ENCODE results near the gene GK2.

Gene GK2

GRCh38 chr4:79381161-79381560 lies 26.9 kb downstream of the GK2 start:
- no peak for DNase-seq

GRCh38 chr4:79370026-79370425 lies 38.0 kb downstream of the GK2 start:
- no peak for DNase-seq

- DNase-seq = no peak
Measured at GRCh38 chr4:79367096-79367495, 40.9 kb downstream of the GK2 start.

- DNase-seq = no peak
Measured at GRCh38 chr4:79366422-79366821, 41.6 kb downstream of the GK2 start.

GRCh38 chr4:79364061-79364460 lies 44.0 kb downstream of the GK2 start:
- DNase-seq = no peak

- DNase-seq = no peak
Measured at GRCh38 chr4:79362626-79363025, 45.4 kb downstream of the GK2 start.

- no peak for DNase-seq
Measured at GRCh38 chr4:79360006-79360405, 48.0 kb downstream of the GK2 start.

GRCh38 chr4:79358438-79358837 lies 49.6 kb downstream of the GK2 start:
- DNase-seq = no peak

- DNase-seq = no peak
Measured at GRCh38 chr4:79357365-79357764, 50.7 kb downstream of the GK2 start.

Data from NCI-H187 treated with DMSO at 0.1 percent for 48 hours (cell line).